GM21529 (cell line): ENCODE results near the gene CHURC1.
A peak's percentile ranks its signal among the peaks of the same experiment; 100 is the strongest.

Experiments used
- ATAC-seq: cut with Tn5 transposase; IDR thresholded peaks from one replicate; pipeline ENCODE4 v1.9.1; 2021; ENCODE audit not compliant: unreplicated experiment

The CHURC1 gene

DNA sequence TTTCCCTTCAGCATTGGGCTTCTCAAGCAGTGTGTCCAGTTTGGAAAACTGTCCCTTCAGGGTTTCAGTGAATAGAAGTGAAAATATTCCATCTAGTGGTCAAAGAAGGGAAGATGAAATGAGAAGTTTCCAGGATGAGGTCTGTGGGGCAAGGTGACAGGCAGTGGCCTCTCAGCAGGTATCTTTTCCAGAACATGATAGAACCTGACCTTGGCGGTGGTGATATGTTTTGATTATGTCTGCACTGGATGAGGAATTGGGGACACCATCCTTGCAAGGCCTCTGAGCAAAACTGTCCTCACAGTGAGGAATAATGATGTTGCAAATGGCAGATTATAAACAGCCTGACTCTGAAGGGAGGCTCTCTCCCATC lies 23.6 kb downstream of the CHURC1 start:
- no peak for ATAC-seq

DNA sequence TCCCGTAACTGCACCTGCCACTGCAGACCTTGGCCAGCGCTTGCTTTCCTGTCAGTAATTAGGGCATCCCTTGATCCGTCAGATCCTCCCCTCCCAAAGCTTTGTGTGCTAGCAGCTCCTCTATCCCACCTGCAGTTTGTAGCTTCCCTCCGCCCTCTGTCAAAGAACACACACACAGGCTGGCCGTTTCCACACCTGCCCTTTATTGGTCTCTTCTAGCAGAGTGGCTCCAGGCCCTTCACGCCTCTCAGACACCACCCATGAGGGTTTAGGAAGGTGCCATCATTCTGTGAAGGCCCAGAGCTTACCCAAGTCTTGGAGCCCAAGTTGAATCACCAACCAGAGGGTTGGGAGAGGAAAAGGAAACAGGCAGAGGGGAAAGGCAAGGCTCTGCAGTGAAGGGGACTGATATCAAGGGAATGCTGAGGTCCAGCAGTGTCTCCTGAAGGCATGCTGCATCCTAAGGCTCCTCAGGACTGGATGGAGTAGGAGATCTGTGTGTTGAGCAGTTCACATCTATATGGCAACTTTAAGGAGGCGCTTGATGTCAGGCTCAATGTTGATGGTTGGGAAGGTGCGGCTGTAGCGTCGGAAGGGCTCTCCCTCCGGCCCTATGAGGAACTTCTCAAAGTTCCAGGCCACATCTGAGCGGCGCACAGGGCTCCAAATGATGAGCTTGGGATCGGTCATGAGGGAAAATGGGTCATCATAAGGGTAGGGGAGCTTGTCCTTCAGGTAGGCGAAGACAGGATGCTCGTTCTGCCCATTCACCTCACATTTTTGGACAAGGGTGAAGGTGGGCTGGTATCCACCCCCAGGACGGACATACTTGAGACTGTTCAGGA lies 24.9 kb downstream of the CHURC1 start:
- ATAC-seq: no peak

- ATAC-seq: no peak
Measured at GRCh38 chr14:64939817-64940190, 25.5 kb downstream of the CHURC1 start.

DNA sequence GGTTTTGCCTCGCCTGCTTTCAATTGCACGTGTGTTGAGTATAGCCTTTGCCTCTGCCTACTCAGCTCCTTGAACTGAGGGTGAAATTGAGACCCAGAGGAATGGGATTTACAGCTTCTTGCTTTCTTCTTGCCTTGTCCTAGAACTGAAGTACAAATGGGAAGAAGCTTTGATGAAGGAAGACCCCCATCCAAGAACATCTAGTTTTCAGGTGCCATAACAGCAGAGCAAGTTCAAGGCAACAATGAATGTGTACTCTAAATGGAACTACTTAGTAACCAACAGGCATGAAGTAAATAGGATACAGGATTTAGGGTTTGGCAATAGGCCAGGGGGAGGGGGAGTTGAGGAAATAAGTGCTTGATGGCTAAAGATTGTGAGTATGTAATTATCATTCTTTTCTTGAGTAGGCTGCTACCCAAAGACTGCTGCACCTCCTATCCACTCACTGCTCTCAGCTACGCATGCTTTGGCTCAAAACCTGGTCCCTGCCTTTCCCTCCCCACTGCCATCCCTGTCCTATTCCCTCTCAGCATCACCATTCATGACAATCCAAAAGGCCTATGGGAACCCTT lies 26.2 kb downstream of the CHURC1 start:
- ATAC-seq: no peak

DNA sequence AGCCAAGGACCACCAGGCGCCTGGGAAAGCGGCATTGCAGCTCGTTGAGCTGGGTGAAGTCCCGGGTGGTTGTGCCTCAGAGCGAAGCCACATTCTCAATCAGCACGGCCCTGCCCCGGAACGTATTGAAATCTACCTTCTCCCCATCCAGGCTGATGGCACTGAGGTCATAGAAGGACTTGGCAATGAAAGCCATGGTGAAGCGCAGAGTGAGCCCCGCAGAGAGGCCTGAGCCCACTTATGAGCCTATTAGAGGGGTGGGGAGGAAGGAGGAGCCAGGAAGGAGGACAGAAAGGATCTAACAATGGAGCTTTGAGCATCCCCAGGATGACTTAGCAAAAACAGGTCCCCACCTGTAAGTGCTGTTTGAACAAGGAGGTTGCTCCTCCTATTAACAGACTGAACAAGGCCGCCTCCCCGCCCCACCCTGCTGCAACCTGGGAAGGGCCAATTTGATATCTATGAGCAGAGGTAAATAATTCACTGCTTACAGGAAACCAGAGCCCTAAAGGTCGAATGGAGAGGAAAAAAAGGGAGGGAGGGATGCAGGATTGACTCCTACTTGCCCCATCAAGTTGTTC lies 28.4 kb downstream of the CHURC1 start, which contains the start of gene GPX2:
Gene GPX2, minus strand, starts transcription at position 215 of the 581 bp plus-strand sequence. Its CDS starts 19 bp downstream, at position 196.
- ATAC-seq: no peak

DNA sequence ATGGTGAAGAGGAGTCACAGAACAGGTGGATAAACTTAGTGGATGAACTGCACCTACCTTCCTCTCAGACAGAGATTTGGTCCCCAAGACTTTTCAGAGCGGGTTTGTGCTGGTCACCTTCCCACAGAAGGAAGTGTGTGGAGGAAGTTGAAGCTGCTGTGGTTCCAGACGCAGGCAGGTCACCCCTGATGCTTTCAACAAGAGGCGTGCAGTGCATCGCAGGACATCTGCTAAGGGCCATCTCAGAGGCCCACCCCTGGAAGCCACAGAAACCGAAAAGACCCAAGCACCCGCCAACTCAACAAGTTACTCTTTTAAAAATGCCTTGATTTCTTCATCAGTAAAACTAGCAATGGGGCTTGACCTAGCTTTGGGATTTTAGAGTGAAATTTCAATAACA lies 29.3 kb downstream of the CHURC1 start:
- ATAC-seq: no peak

GRCh38 chr14:64944041-64944440 lies 29.8 kb downstream of the CHURC1 start:
- no peak for ATAC-seq

- ATAC-seq: no peak
Measured at GRCh38 chr14:64944861-64945260, 30.6 kb downstream of the CHURC1 start.

GRCh38 chr14:64945431-64946178 lies 31.4 kb downstream of the CHURC1 start:
- no peak for ATAC-seq

DNA sequence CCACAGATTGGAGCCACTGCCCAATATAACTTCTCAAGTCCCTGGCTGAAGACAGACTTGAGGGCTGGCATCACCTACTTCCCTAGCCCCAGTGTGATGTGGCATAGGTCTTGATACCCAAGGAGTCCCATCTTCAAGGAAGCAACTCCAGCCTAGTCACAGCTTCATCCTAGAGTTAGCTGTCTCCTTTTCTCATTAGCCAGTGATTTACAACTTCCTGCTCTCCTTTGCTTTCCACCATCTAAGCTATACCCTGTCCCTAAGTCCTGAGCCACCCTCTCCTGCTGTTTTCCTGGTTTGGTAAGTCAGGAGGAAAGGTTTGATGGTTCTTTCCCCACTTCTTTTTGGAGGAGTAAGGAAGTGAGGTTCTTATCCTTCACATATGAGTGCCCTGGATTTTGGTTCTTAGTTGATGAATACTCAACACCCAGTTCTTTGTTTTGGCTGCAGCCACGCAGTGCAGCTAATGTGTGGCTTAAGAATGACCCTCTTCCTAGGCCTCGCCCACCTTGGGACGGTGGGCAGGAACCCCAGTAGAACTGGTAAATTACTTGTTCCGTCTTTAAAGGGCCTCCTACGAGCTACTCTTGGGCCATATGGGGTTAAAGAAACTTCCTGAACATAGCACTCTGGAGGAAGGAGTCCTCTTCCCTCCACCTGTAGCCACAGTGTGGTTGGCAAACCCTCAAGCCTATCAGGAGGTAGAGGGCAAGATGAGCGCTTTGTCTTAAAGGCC lies 32.2 kb downstream of the CHURC1 start:
- no peak for ATAC-seq

DNA sequence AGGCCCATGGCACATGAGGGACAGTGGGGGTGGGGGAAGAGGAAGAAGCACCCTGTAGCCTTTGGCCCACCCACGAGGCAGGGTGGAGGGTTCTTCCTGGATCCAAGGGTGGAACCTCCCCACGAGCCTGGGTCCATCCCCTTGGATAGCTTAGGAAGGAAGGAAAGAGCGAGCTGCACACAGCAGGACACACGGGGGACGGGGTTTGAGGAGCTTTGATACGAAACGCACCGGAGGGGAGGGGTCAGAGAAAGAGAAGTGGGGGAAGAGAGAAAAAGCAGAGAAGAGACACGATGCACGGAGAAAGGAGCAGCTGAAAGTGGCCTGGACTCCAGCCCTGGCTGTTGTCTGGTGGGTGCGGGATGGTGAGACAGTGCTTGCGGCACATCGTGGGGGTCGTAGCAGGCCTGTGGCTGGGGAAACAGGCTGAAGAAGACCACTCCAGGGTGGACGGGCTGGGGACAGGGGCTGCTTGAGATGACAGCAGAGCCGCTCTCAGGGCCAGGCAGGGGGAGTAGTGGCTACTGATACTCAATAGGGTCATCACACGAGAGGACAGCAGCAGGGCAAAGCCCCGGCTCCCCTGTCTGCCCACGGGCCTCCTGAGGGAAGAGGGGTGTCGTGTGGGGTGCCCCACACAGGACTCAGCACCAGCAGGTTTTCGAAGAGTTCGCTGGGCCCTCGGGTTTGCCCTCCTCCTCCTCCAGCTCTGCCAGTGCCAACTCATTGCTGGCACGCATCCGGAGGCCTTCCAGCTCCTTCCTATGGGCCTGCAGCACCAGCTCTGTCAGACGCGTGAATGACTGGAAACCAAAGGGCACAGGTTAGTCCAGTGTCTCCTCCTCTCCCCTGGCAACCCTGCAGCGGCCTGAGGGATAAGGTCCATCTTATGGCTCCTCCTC lies 33.7 kb downstream of the CHURC1 start:
- ATAC-seq: no peak

DNA sequence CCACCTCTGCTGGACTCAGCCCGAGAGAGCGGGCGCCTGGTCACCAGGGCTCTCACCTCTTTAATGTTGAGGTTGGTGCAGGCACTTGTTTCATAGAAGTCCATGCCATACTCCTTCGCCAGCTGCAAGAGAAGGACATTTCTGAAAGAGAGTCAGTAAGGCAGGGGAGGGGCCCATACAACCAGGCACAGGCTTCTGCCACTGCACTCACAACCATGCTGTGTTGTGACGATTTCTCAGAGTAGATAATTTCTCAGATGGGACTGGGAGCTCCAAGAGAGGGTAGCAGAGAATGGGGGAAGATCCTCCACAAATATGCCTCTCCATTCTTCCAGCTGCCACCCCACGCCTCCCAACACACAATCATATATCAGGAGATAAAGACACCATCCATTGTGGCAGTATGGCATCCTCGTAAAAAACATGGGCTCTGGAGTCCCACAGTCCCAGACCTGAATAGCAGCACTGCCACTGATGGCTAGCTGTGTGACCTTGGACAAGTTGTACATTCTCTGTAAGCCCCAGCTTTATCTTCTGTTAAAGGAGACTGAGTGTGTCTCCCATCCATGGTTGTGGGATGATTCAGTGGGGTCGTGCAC lies 34.5 kb downstream of the CHURC1 start:
- no peak for ATAC-seq

DNA sequence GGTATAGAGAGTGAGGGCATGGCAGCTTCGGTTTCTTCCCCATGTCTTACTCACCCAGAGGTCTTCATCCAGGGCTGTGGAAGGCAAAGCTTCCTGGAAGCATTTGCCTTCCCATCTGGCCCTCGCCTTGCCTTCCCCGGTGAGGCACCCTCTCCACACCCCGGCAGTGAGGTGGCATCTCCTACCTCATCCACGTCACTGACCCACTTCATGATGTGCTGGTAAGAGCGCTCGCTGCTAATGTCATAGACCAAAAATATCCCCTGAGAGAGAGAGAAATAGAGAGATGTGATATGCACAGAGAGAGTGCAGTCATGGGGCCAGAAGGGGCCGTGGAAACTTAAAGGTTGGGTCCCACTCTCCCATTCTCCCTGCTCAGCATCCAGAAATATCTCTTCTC lies 36.6 kb downstream of the CHURC1 start:
- ATAC-seq: no peak

GRCh38 chr14:64951291-64951690 lies 37.0 kb downstream of the CHURC1 start:
- ATAC-seq: no peak

DNA sequence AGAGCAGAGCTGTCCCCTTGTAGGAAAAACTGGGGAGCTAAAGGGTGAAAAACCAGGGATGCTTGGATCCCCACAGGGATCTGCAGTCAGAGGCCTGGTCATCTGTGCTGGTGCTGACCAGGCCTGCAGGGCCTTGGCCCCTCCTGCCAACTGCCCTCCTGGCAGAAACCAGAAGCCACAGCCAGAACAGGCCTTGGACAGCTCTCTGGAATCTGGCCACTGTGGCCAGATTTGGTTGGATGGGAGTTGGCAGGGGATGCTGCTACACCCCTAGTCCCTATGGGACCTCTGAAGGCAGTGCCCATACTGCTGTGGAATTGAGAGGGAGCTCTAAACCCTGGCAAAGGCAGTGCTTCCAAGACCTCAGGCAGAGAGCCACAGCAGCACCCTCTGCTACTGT lies 37.5 kb downstream of the CHURC1 start:
- no peak for ATAC-seq

- peak; percentile 56 for ATAC-seq
Measured at GRCh38 chr14:64952598-64953309, 38.5 kb downstream of the CHURC1 start.

- no peak for ATAC-seq
Measured at GRCh38 chr14:64953310-64953654, 39.0 kb downstream of the CHURC1 start.

DNA sequence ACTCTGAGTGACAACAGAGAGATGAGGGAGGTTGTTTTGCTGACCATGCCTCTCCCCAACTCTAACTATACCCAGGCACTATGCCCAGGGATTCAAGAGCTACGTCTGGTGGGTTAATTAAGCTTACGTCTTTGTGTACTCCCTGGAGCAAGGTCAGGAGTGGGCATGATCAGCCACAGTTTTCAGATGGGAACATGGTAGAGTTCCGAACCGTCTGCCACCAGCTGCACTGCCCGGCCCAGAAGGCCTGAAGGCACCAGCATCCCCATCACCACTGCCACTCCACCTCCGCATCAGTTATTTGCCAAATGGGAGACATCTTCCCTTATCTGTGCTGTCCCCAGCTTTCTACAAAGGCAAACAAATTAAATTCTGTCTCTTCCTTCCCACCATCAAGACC lies 39.4 kb downstream of the CHURC1 start:
- ATAC-seq: no peak
